ENCODE data around the gene PTPRCAP.

The PTPRCAP gene

GRCh38 chr11:67397986-67398660, 39.4 kb downstream of the PTPRCAP start:
- no peak for DNase-seq (ENCODE audit: extremely low read depth, low read depth)
- TF ChIP-seq CTCF (IDR thresholded peaks at IDR 0.05; ENCODE audit: low read depth, low read length), result no peak

GRCh38 chr11:67397536-67397935, 39.9 kb downstream of the PTPRCAP start:
- DNase-seq (ENCODE audit: extremely low read depth, low read depth), result no peak
- no peak for TF ChIP-seq CTCF (IDR thresholded peaks at IDR 0.05; ENCODE audit: low read depth, low read length)

GRCh38 chr11:67396587-67397389, 40.7 kb downstream of the PTPRCAP start:
- no peak for DNase-seq (ENCODE audit: extremely low read depth, low read depth)
- TF ChIP-seq CTCF (IDR thresholded peaks at IDR 0.05; ENCODE audit: low read depth, low read length), result no peak

- DNase-seq (ENCODE audit: extremely low read depth, low read depth), result no peak
These were observed 41.3 kb downstream of the PTPRCAP start for GRCh38 chr11:67396259-67396581.

GRCh38 chr11:67395555-67396258, 41.8 kb downstream of the PTPRCAP start:
- TF ChIP-seq CTCF (IDR thresholded peaks at IDR 0.05; ENCODE audit: low read depth, low read length), result no peak
- DNase-seq (ENCODE audit: extremely low read depth, low read depth), result no peak

More at GRCh38 chr11:67396259-67396581, 41.3 kb downstream of the PTPRCAP start:
- TF ChIP-seq CTCF (IDR thresholded peaks at IDR 0.05; ENCODE audit: low read depth, low read length), result no peak

GRCh38 chr11:67393990-67394389, 43.5 kb downstream of the PTPRCAP start:
- TF ChIP-seq CTCF (IDR thresholded peaks at IDR 0.05; ENCODE audit: low read depth, low read length), result no peak
- no peak for DNase-seq (ENCODE audit: extremely low read depth, low read depth)

- DNase-seq (ENCODE audit: extremely low read depth, low read depth), result no peak
- no peak for TF ChIP-seq CTCF (IDR thresholded peaks at IDR 0.05; ENCODE audit: low read depth, low read length)
These were observed 44.0 kb downstream of the PTPRCAP start for GRCh38 chr11:67393437-67393836.

Data from AG09319 (cell line).